ENCODE data around the gene SIRT3. TPM values are rescaled to one million over a fixed set of nuclear protein-coding genes. Genes with fewer than 3 reads are reported as not detected.

The SIRT3 gene
- total and polyA plus RNA-seq, 2 of the 4 experiments (the other 2 are of a cell fraction), result 5.4 to 18.6 TPM

GRCh38 chr11:261624-262023 lies 25.5 kb upstream of the SIRT3 start:
- H3K4me2 ChIP-seq (ENCODE audit: low read depth, low read length), result no peak overlapping the region
- no peak overlapping the region for H2AFZ ChIP-seq (replicated peaks; ENCODE audit: low read length, poor library complexity)
- no peaks in the 10 kb centered on the region for H3K9me3 ChIP-seq (ENCODE audit: control insufficient read depth, insufficient read depth, low read length)
- H2AK9ac ChIP-seq (replicated peaks; ENCODE audit: low read depth, low read length, poor library complexity), result no peak overlapping the region
- H3K23ac ChIP-seq (ENCODE audit: low read depth, low read length), result no peak overlapping the region
- TF ChIP-seq USF2 (IDR thresholded peaks at IDR 0.05; ENCODE audit: low read depth, low read length) (no peak), ELK1 (IDR thresholded peaks at IDR 0.05; ENCODE audit: borderline replicate concordance, low read depth, low read length) (no peak), RFX5 (IDR thresholded peaks at IDR 0.05; ENCODE audit: low read depth, low read length) (no peak), RCOR1 (IDR thresholded peaks at IDR 0.05; ENCODE audit: insufficient replicate concordance, low read length) (no peak), MAFK (IDR thresholded peaks at IDR 0.05; ENCODE audit: low read depth, low read length) (no peak), FOS (IDR thresholded peaks at IDR 0.05; ENCODE audit: low read depth, low read length) (no peak), CEBPB (IDR thresholded peaks at IDR 0.05; ENCODE audit: low read depth, low read length) (no peak), BHLHE40 (IDR thresholded peaks at IDR 0.05; ENCODE audit: low read depth, low read length) (no peak), MAZ (IDR thresholded peaks at IDR 0.05; ENCODE audit: borderline replicate concordance, low read depth, low read length) (no peak), NFE2L2 (IDR thresholded peaks at IDR 0.05; ENCODE audit: low read depth, low read length) (no peak), CHD1 (IDR thresholded peaks at IDR 0.05; ENCODE audit: low read depth, low read length) (no peak), SMC3 (IDR thresholded peaks at IDR 0.05; ENCODE audit: low read depth, low read length) (no peak), MXI1 (IDR thresholded peaks at IDR 0.05; ENCODE audit: borderline replicate concordance, low read depth, low read length) (no peak), POLR2A (IDR thresholded peaks at IDR 0.05; ENCODE audit: low read depth, low read length) (no peak), CTCF (conservative IDR thresholded peaks at IDR 0.05; ENCODE audit: low read depth, low read length) (no peak), RAD21 (IDR thresholded peaks at IDR 0.05; ENCODE audit: low read length) (no peak)
- H3K27ac ChIP-seq (ENCODE audit: insufficient read depth, low read length), result no peak overlapping the region
- H3K9me1 ChIP-seq (ENCODE audit: insufficient read depth, low read length), result no peaks in the 10 kb centered on the region; the same call in 1 of the 2 replicates
- H2BK20ac ChIP-seq (ENCODE audit: low read depth, low read length), result no peak overlapping the region
- H2BK5ac ChIP-seq (ENCODE audit: low read depth, low read length, poor library complexity, severe bottlenecking), result no peak overlapping the region
- H3K56ac ChIP-seq (ENCODE audit: extremely low read depth, insufficient read depth, low read length), result no peak overlapping the region
- no CpG with 5 or more reads among the region's 4 CpGs for WGBS, 2 experiments (ENCODE audit: extremely low coverage in 2 of 2, insufficient read length in 1 of 2)
- H2BK120ac ChIP-seq (ENCODE audit: low read depth, low read length), result no peak overlapping the region
- dilution Hi-C loops (cut with HindIII; ENCODE audit: low sequenced_read_pairs, unreplicated experiment), result no loop called here
- DNase-seq, result no peak
- no peak overlapping the region for H2BK15ac ChIP-seq (ENCODE audit: low read depth, low read length)
- H3K27me3 ChIP-seq (ENCODE audit: control insufficient read depth, insufficient read depth, low read length), result peaks cover 10% of the 10 kb centered on the region
- no peak overlapping the region for H3K4ac ChIP-seq (ENCODE audit: low read depth, low read length)
- BruUV-seq (replicated peaks), result no TSS peak
- POLR2A ChIA-PET (ENCODE audit: unreplicated experiment), result no interaction called here
- no peak overlapping the region for H4K8ac ChIP-seq (ENCODE audit: low read depth in 2 of 2, low read length in 2 of 2)
- H3K4me1 ChIP-seq (ENCODE audit: control insufficient read depth, insufficient read depth, low read length), result no peaks in the 10 kb centered on the region
- H2AK5ac ChIP-seq (ENCODE audit: low read depth, low read length), result no peak overlapping the region
- no peak overlapping the region for H3K9ac ChIP-seq (ENCODE audit: low read depth, low read length)
- intact Hi-C loops (cut with micrococcal nuclease), result no loop called here
- no peak overlapping the region for H3K18ac ChIP-seq (ENCODE audit: low read depth, low read length)
- no peak overlapping the region for H4K91ac ChIP-seq (ENCODE audit: insufficient read depth, low read depth, low read length)
- H4K20me1 ChIP-seq (ENCODE audit: insufficient read depth, low read length), result no peaks in the 10 kb centered on the region
- no peak overlapping the region for H3K4me3 ChIP-seq (ENCODE audit: insufficient read depth, low read depth, low read length)
- in situ Hi-C loops (cut with MboI; ENCODE audit: low sequenced_read_pairs), result no loop called here
- CTCF ChIA-PET, result interaction anchor here (1.8 kb wide), 1 partner anchor 11 kb away, joined by 8 read pairs; no protein-coding TSS in a partner anchor
- ATAC-seq (ENCODE audit: low read depth), result no peak
- no peak overlapping the region for H4K5ac ChIP-seq (ENCODE audit: low read depth, low read length)
- H3K36me3 ChIP-seq (ENCODE audit: control insufficient read depth, insufficient read depth, low read length), result no peaks in the 10 kb centered on the region
- no peaks in the 10 kb centered on the region for H3K79me1 ChIP-seq (ENCODE audit: low read depth in 1 of 2, low read length in 2 of 2)
- no peak overlapping the region for H3K14ac ChIP-seq (replicated peaks; ENCODE audit: low read depth, low read length)

Measured in IMR-90 (cell line).